Measurements from ENCODE around the gene CATSPERD.

- TF ChIP-seq CTCF (IDR thresholded peaks at IDR 0.05; ENCODE audit: low read depth, low read length) = no peak
- TF ChIP-seq MAX (IDR thresholded peaks at IDR 0.05; ENCODE audit: low read depth, low read length) = no peak
- TF ChIP-seq POLR2A (IDR thresholded peaks at IDR 0.05; ENCODE audit: extremely low read depth, insufficient read length) = no peak
Observed at GRCh38 chr19:5680084-5680436, 40.4 kb upstream of the CATSPERD start.
